ENCODE measurements around the gene TXNRD1.

The TXNRD1 gene

GRCh38 chr12:104345234-104346066, 129.9 kb downstream of the TXNRD1 start:
- Histone ChIP-seq H3K4me2 (no peak overlapping the region), H3K4me1 (no peaks in the 10 kb centered on the region), H3K4me3 (no peak overlapping the region), H3K36me3 (peaks cover 96 to 100% (median 100%) of the 10 kb centered on the region in 11 experiments), H3K9ac (no peak overlapping the region), H3K27me3 (no peaks in the 10 kb centered on the region), H4K20me1 (peaks cover 4 to 100% (median 39%) of the 10 kb centered on the region in 11 experiments; a peak in 18 of 22 replicates), H3K9me3 (replicated peaks in 1 of 11) (no peaks in the 10 kb centered on the region), H3K27ac (no peak overlapping the region)
- TF ChIP-seq Cebpa-rat (IDR thresholded peaks at IDR 0.05) = no peak

- Histone ChIP-seq H4K20me1 (peaks cover 4 to 99% (median 39%) of the 10 kb centered on the region in 11 experiments; a peak in 17 of 22 replicates), H3K36me3 (peaks cover 95 to 100% (median 100%) of the 10 kb centered on the region in 11 experiments), H3K27me3 (no peaks in the 10 kb centered on the region), H3K27ac (no peak overlapping the region), H3K9me3 (replicated peaks in 1 of 11) (no peaks in the 10 kb centered on the region), H3K4me1 (no peaks in the 10 kb centered on the region), H3K4me3 (no peak overlapping the region), H3K4me2 (no peak overlapping the region), H3K9ac (no peak overlapping the region)
- TF ChIP-seq Cebpa-rat (IDR thresholded peaks at IDR 0.05) = no peak
Measured at GRCh38 chr12:104347374-104348075, 131.9 kb downstream of the TXNRD1 start.

- Histone ChIP-seq H3K36me3 (peaks cover 87 to 100% (median 99%) of the 10 kb centered on the region in 11 experiments), H3K9ac (no peak overlapping the region), H3K27ac (no peak overlapping the region), H3K4me1 (no peaks in the 10 kb centered on the region), H4K20me1 (peaks cover 4 to 90% (median 39%) of the 10 kb centered on the region in 11 experiments; a peak in 17 of 22 replicates), H3K9me3 (replicated peaks in 1 of 11) (no peaks in the 10 kb centered on the region), H3K4me3 (no peak overlapping the region), H3K27me3 (no peaks in the 10 kb centered on the region), H3K4me2 (no peak overlapping the region)
- no peak for TF ChIP-seq Cebpa-rat (IDR thresholded peaks at IDR 0.05)
Measured at GRCh38 chr12:104348283-104348993, 132.9 kb downstream of the TXNRD1 start.

GRCh38 chr12:104348994-104349494, 133.5 kb downstream of the TXNRD1 start:
- Histone ChIP-seq H3K9ac (no peak overlapping the region), H3K36me3 (peaks cover 84 to 100% (median 98%) of the 10 kb centered on the region in 11 experiments), H3K9me3 (replicated peaks in 1 of 11) (no peaks in the 10 kb centered on the region), H3K27me3 (no peaks in the 10 kb centered on the region), H3K4me3 (no peak overlapping the region), H4K20me1 (peaks cover 4 to 89% (median 36%) of the 10 kb centered on the region in 11 experiments; a peak in 17 of 22 replicates), H3K27ac (no peak overlapping the region), H3K4me1 (no peaks in the 10 kb centered on the region), H3K4me2 (no peak overlapping the region)
- TF ChIP-seq Cebpa-rat (IDR thresholded peaks at IDR 0.05) = no peak

- Histone ChIP-seq H3K4me1 (no peaks in the 10 kb centered on the region), H3K9me3 (replicated peaks in 1 of 11) (no peaks in the 10 kb centered on the region), H3K4me2 (no peak overlapping the region), H3K27me3 (no peaks in the 10 kb centered on the region), H3K9ac (no peak overlapping the region), H3K27ac (no peak overlapping the region), H3K4me3 (no peak overlapping the region), H4K20me1 (peaks cover 4 to 85% (median 24%) of the 10 kb centered on the region in 11 experiments; a peak in 17 of 22 replicates), H3K36me3 (peaks cover 71 to 100% (median 92%) of the 10 kb centered on the region in 11 experiments)
- no peak for TF ChIP-seq Cebpa-rat (IDR thresholded peaks at IDR 0.05)
Measured at GRCh38 chr12:104350211-104351056, 134.9 kb downstream of the TXNRD1 start.

GRCh38 chr12:104351057-104351983, 135.7 kb downstream of the TXNRD1 start:
- H3K4me3 ChIP-seq = no peak overlapping the region
- H3K36me3 ChIP-seq = peaks cover 62 to 91% (median 83%) of the 10 kb centered on the region in 11 experiments
- H3K9me3 ChIP-seq (replicated peaks in 1 of 11) = no peaks in the 10 kb centered on the region
- no peak for TF ChIP-seq Cebpa-rat (IDR thresholded peaks at IDR 0.05)
- no peak overlapping the region for H3K9ac ChIP-seq
- H3K4me1 ChIP-seq = no peaks in the 10 kb centered on the region
- peaks cover 4 to 83% (median 20%) of the 10 kb centered on the region in 11 experiments; a peak in 17 of 22 replicates for H4K20me1 ChIP-seq
- no peak overlapping the region for H3K27ac ChIP-seq
- H3K4me2 ChIP-seq = no peak overlapping the region
- H3K27me3 ChIP-seq = no peaks in the 10 kb centered on the region

GRCh38 chr12:104352106-104352713, 136.6 kb downstream of the TXNRD1 start:
- no peaks in the 10 kb centered on the region for H3K4me1 ChIP-seq
- peaks cover 55 to 82% (median 74%) of the 10 kb centered on the region in 11 experiments for H3K36me3 ChIP-seq
- no peak overlapping the region for H3K4me3 ChIP-seq
- no peak overlapping the region for H3K9ac ChIP-seq
- TF ChIP-seq Cebpa-rat (IDR thresholded peaks at IDR 0.05) = no peak
- peaks cover 4 to 74% (median 20%) of the 10 kb centered on the region in 11 experiments; a peak in 17 of 22 replicates for H4K20me1 ChIP-seq
- no peaks in the 10 kb centered on the region for H3K27me3 ChIP-seq
- H3K27ac ChIP-seq = no peak overlapping the region
- no peaks in the 10 kb centered on the region for H3K9me3 ChIP-seq (replicated peaks in 1 of 11)
- no peak overlapping the region for H3K4me2 ChIP-seq
